Measurements from ENCODE around the gene TBC1D5. TPM values are rescaled to one million over a fixed set of nuclear protein-coding genes. Genes with fewer than 3 reads are reported as not detected.

The TBC1D5 gene
- total RNA-seq, 1 experiment from 2014 or later, result 36.4 TPM

DNA sequence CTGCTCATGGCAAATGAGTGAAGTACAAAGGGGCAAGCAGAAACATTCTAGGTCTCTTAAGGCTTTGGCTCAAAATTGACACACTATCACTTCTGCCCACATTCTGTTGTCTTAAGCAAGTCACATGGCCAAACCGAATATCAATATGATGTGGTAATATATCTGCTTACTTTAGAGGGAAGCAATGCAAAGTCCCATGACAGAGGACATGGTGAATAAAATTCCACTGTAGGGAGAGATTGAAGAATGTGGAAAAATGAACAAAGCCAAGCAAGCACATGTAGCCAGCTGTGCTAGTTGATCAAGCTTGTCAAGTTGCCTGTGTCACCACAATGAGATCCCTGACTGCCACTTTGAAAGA, 11.2 kb upstream of the TBC1D5 start:
- TF ChIP-seq, protein P1, sequence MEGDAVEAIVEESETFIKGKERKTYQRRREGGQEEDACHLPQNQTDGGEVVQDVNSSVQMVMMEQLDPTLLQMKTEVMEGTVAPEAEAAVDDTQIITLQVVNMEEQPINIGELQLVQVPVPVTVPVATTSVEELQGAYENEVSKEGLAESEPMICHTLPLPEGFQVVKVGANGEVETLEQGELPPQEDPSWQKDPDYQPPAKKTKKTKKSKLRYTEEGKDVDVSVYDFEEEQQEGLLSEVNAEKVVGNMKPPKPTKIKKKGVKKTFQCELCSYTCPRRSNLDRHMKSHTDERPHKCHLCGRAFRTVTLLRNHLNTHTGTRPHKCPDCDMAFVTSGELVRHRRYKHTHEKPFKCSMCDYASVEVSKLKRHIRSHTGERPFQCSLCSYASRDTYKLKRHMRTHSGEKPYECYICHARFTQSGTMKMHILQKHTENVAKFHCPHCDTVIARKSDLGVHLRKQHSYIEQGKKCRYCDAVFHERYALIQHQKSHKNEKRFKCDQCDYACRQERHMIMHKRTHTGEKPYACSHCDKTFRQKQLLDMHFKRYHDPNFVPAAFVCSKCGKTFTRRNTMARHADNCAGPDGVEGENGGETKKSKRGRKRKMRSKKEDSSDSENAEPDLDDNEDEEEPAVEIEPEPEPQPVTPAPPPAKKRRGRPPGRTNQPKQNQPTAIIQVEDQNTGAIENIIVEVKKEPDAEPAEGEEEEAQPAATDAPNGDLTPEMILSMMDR (IDR thresholded peaks at IDR 0.05; ENCODE audit: insufficient read depth in 1 of 2, low read depth in 1 of 2, low read length in 1 of 2, severe bottlenecking in 1 of 2, unreplicated experiment in 1 of 2), result no peak
- Mint-ChIP-seq H3K4me1 (ENCODE audit: low read depth, unreplicated experiment) (no peaks in the 10 kb centered on the region), H3K9me3 (ENCODE audit: unreplicated experiment) (no peaks in the 10 kb centered on the region), H3K27ac (ENCODE audit: unreplicated experiment) (no peak overlapping the region), H3K27me3 (ENCODE audit: insufficient read depth, unreplicated experiment) (no peaks in the 10 kb centered on the region), H3K4me3 (ENCODE audit: unreplicated experiment) (no peak overlapping the region), H3K36me3 (ENCODE audit: insufficient read depth, unreplicated experiment) (no peaks in the 10 kb centered on the region)
- no peak overlapping the region for H3K4me3 ChIP-seq (ENCODE audit: low read depth, low read length)
- no peaks in the 10 kb centered on the region for H3K27me3 ChIP-seq (replicated peaks; ENCODE audit: control insufficient read depth, insufficient read depth, low read length)
- BruUV-seq (replicated peaks), result no TSS peak
- DNase-seq, result no peak
- H3K9me3 ChIP-seq, result no peaks in the 10 kb centered on the region
- ChIA-PET CTCF (no interaction called here), POLR2A (no interaction called here)
- intact Hi-C loops (cut with micrococcal nuclease; ENCODE audit: unreplicated experiment), result no loop called here
- H3K4me1 ChIP-seq, result no peaks in the 10 kb centered on the region
- H3K36me3 ChIP-seq (ENCODE audit: control insufficient read depth, insufficient read depth, low read length), result no peaks in the 10 kb centered on the region

DNA sequence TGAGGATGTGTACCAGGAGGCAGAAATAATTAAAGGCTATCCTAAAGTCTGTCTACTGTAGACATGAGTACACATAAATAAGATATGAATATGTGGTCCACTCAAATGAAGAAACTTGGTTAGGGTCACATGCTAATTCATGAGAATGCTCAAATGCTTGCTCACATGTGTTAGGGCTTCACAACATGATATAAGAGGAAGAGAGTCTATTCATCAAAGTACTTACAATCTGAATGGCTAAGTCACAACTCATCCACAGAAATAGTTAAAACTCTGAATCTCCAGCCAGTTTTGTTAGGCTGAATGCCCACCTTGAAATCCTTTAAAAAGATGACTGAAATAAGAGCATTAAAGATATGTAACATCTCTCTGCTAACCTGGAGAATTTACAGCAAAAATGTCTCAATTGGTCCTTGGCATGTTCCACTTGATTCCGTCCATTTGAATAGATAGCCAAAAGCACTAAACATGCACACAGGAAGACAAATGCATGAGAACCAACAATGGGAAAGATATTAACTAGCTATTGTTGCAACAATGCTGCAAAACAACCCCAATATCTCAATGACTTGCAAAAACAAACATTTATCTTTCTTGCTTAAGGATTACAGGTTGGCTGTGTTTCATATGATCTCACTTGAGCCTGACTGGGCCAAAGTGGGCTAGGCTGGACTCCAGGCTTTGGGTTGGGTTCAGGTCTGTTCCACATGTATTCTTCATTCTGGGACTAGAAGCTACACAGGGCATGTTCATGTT, 10.6 kb upstream of the TBC1D5 start:
- CTCF ChIA-PET, result no interaction called here
- intact Hi-C loops (cut with micrococcal nuclease; ENCODE audit: unreplicated experiment), result no loop called here
- Mint-ChIP-seq H3K4me3 (ENCODE audit: unreplicated experiment) (no peak overlapping the region), H3K27me3 (ENCODE audit: insufficient read depth, unreplicated experiment) (no peaks in the 10 kb centered on the region), H3K27ac (ENCODE audit: unreplicated experiment) (no peak overlapping the region), H3K9me3 (ENCODE audit: unreplicated experiment) (no peaks in the 10 kb centered on the region), H3K4me1 (ENCODE audit: low read depth, unreplicated experiment) (no peaks in the 10 kb centered on the region), H3K36me3 (ENCODE audit: insufficient read depth, unreplicated experiment) (no peaks in the 10 kb centered on the region)
- TF ChIP-seq, protein P1 (IDR thresholded peaks at IDR 0.05; ENCODE audit: insufficient read depth in 1 of 2, low read depth in 1 of 2, low read length in 1 of 2, severe bottlenecking in 1 of 2, unreplicated experiment in 1 of 2), result no peak
- BruUV-seq (replicated peaks), result no TSS peak
- Histone ChIP-seq H3K36me3 (ENCODE audit: control insufficient read depth, insufficient read depth, low read length) (no peaks in the 10 kb centered on the region), H3K9me3 (no peaks in the 10 kb centered on the region), H3K4me3 (ENCODE audit: low read depth, low read length) (no peak overlapping the region), H3K4me1 (no peaks in the 10 kb centered on the region), H3K27me3 (replicated peaks; ENCODE audit: control insufficient read depth, insufficient read depth, low read length) (no peaks in the 10 kb centered on the region)
- DNase-seq, result no peak
- POLR2A ChIA-PET, result no interaction called here

DNA sequence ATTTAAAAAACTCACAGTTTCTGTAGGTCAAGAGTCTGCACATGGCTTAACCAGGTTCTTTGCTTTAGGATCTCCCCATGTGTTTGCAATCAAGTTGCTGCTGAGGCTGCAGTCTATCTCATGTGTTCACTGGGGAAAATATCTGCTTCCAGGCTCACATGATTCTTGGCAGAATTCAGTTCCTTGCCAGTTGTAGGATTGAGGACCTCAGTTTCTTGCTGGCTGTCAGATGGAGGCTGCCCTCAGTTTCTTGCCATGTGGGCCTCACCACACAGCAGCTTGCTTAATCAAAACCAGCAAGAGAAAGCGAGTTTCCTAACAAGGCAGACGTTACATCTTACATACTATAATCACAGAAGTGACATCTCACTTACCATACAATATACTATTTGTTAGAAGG, 10.0 kb upstream of the TBC1D5 start:
- Histone ChIP-seq H3K4me1 (no peaks in the 10 kb centered on the region), H3K9me3 (no peaks in the 10 kb centered on the region), H3K4me3 (ENCODE audit: low read depth, low read length) (no peak overlapping the region), H3K36me3 (ENCODE audit: control insufficient read depth, insufficient read depth, low read length) (no peaks in the 10 kb centered on the region), H3K27me3 (replicated peaks; ENCODE audit: control insufficient read depth, insufficient read depth, low read length) (no peaks in the 10 kb centered on the region)
- Mint-ChIP-seq H3K27me3 (ENCODE audit: insufficient read depth, unreplicated experiment) (no peaks in the 10 kb centered on the region), H3K4me1 (ENCODE audit: low read depth, unreplicated experiment) (peaks cover 4% of the 10 kb centered on the region), H3K4me3 (ENCODE audit: unreplicated experiment) (no peak overlapping the region), H3K36me3 (ENCODE audit: insufficient read depth, unreplicated experiment) (no peaks in the 10 kb centered on the region), H3K27ac (ENCODE audit: unreplicated experiment) (no peak overlapping the region), H3K9me3 (ENCODE audit: unreplicated experiment) (no peaks in the 10 kb centered on the region)
- TF ChIP-seq, protein P1 (IDR thresholded peaks at IDR 0.05; ENCODE audit: insufficient read depth in 1 of 2, low read depth in 1 of 2, low read length in 1 of 2, severe bottlenecking in 1 of 2, unreplicated experiment in 1 of 2), result no peak
- intact Hi-C loops (cut with micrococcal nuclease; ENCODE audit: unreplicated experiment), result no loop called here
- DNase-seq, result no peak
- POLR2A ChIA-PET, result no interaction called here
- CTCF ChIA-PET, result no interaction called here
- no TSS peak for BruUV-seq (replicated peaks)
